GM06990 (cell line): ENCODE measurements around the gene MAP3K7CL.

Experiments used
- DNase-seq: peaks from one replicate; pipeline ENCODE4 v3.0.0-alpha.2; 2011; ENCODE audit not compliant: insufficient read length; ENCODE audit errors: extremely low read depth
- H3K27me3 ChIP-seq: replicated peaks from 2 replicates; pipeline ENCODE4 v1.6.0; 2011; ENCODE audit warnings: low read length; ENCODE audit not compliant: control insufficient read depth, insufficient read depth
- H3K36me3 ChIP-seq: 2 replicates; pipeline ENCODE4 v1.5.1; 2011; ENCODE audit warnings: low read length; ENCODE audit not compliant: control insufficient read depth, insufficient read depth
- H3K4me3 ChIP-seq: replicated peaks from 2 replicates; pipeline ENCODE4 v1.5.1; 2011; ENCODE audit warnings: low read depth, mild to moderate bottlenecking, control low read depth, low read length
- CTCF ChIP-seq: IDR thresholded peaks from 2 replicates; pipeline ENCODE4 v1.5.1; 2011; ENCODE audit warnings: low read length, control low read depth, mild to moderate bottlenecking, inconsistent platforms; ENCODE audit not compliant: insufficient read depth, poor library complexity, severe bottlenecking

Gene MAP3K7CL

GRCh38 chr21:29135481-29135880 lies 5.0 kb downstream of the MAP3K7CL start:
- TF ChIP-seq CTCF = no peak
- no peaks in the 10 kb centered on the region for H3K27me3 ChIP-seq
- no peaks in the 10 kb centered on the region for H3K36me3 ChIP-seq
- DNase-seq = no peak
- no peak overlapping the region for H3K4me3 ChIP-seq

- TF ChIP-seq CTCF = no peak
- DNase-seq = no peak
- Histone ChIP-seq H3K36me3 (no peaks in the 10 kb centered on the region), H3K4me3 (no peak overlapping the region), H3K27me3 (no peaks in the 10 kb centered on the region)
These were observed 5.6 kb downstream of the MAP3K7CL start for GRCh38 chr21:29136033-29136432.

GRCh38 chr21:29144736-29145353 lies 14.4 kb downstream of the MAP3K7CL start:
- Histone ChIP-seq H3K4me3 (no peak overlapping the region), H3K27me3 (no peaks in the 10 kb centered on the region), H3K36me3 (no peaks in the 10 kb centered on the region)
- TF ChIP-seq CTCF = no peak
- no peak for DNase-seq

- Histone ChIP-seq H3K4me3 (no peak overlapping the region), H3K36me3 (no peaks in the 10 kb centered on the region), H3K27me3 (no peaks in the 10 kb centered on the region)
- TF ChIP-seq CTCF = no peak
- no peak for DNase-seq
These were observed 14.9 kb downstream of the MAP3K7CL start for GRCh38 chr21:29145354-29145782.

- no peak for DNase-seq
- Histone ChIP-seq H3K27me3 (no peaks in the 10 kb centered on the region), H3K36me3 (no peaks in the 10 kb centered on the region), H3K4me3 (no peak overlapping the region)
- TF ChIP-seq CTCF = no peak
These were observed 15.5 kb downstream of the MAP3K7CL start for GRCh38 chr21:29145852-29146453.
